Endothelial cell of umbilical vein (primary cell): ENCODE results near the gene AFG1L. TPM values are rescaled to one million over a fixed set of nuclear protein-coding genes. Genes with fewer than 3 reads are reported as not detected.

Experiments
- BruUV-seq: library from RNA; stranded (reverse); fragments of 400-500 nt; replicated peaks from 2 replicates; lab custom pipeline; 2021; lab: Mats Ljungman, UMichigan
- CTCF ChIA-PET: fragments of 300-600, 350-600 bp; sonication (Branson Sonifier 250); formaldehyde crosslinking; loops from one replicate; lab custom pipeline; 2021; ENCODE audit warnings: antibody characterized with exemption, inconsistent platforms; lab: Charles Lee
- POLR2A ChIA-PET: fragments of 300-600, 350-600 bp; sonication (Branson Sonifier 250); formaldehyde crosslinking; loops from one replicate; lab custom pipeline; 2021; ENCODE audit warnings: antibody characterized with exemption, inconsistent platforms; lab: Charles Lee
- DNase-seq: peaks from one replicate; pipeline ENCODE4 v3.0.0-alpha.2; 2011; ENCODE audit warnings: low read depth, low spot score
- FAIRE-seq: peaks from 2 replicates; lab custom pipeline; 2011; peaks lifted over from hg19 to GRCh38; lab: Jason Lieb, UNC
- H2AFZ ChIP-seq: 2 replicates; pipeline ENCODE4 v1.6.0; 2012; ENCODE audit warnings: low read depth, low read length, control low read depth, inconsistent platforms
- H3K27ac ChIP-seq: 2 replicates; pipeline ENCODE4 v1.5.1; 2011; ENCODE audit warnings: low read depth, mild to moderate bottlenecking, control low read depth, low read length, moderate library complexity; ENCODE audit not compliant: insufficient read depth
- H3K27me3 ChIP-seq, 2 experiments: 2 replicates each; pipeline versions ENCODE4 v1.6.0 to v1.6.1; 2011; ENCODE audit warnings: low read length in 2 of 2, mixed read lengths in 1 of 2; ENCODE audit not compliant: control insufficient read depth in 2 of 2, insufficient read depth in 2 of 2
- H3K36me3 ChIP-seq, 2 experiments: 2 replicates in 1 of 2; 3 replicates in 1 of 2; pipeline ENCODE4 v1.5.1; 2011; ENCODE audit warnings: low read length in 2 of 2, mild to moderate bottlenecking in 1 of 2, moderate library complexity in 1 of 2; ENCODE audit not compliant: control insufficient read depth in 2 of 2, insufficient read depth in 2 of 2; ENCODE audit errors: extremely low read depth in 1 of 2
- H3K4me1 ChIP-seq: 3 replicates; pipeline ENCODE4 v1.5.1; 2011; ENCODE audit warnings: mild to moderate bottlenecking, low read length; ENCODE audit not compliant: control insufficient read depth, insufficient read depth; ENCODE audit errors: extremely low read depth
- H3K4me2 ChIP-seq: 2 replicates; pipeline ENCODE4 v1.6.1; 2011; ENCODE audit warnings: low read length, control low read depth, mixed read lengths; ENCODE audit not compliant: insufficient read depth
- H3K4me3 ChIP-seq, 3 experiments: fragments of 200-600 bp in 1 of 3; sonication (generic), shearing (Covaris generic) in 1 of 3; replicated peaks in 1 of 3; 2 replicates each; pipeline ENCODE4 v1.5.1; 2011 to 2016; ENCODE audit warnings: control low read depth in 3 of 3, low read length in 3 of 3, mild to moderate bottlenecking in 2 of 3, inconsistent platforms in 1 of 3, low read depth in 1 of 3, moderate library complexity in 1 of 3; ENCODE audit not compliant: insufficient read depth in 1 of 3
- H3K79me2 ChIP-seq: 2 replicates; pipeline ENCODE4 v1.6.0; 2012; ENCODE audit warnings: low read length, inconsistent platforms; ENCODE audit not compliant: control insufficient read depth, insufficient read depth
- H3K9ac ChIP-seq: replicated peaks from 2 replicates; pipeline ENCODE3; 2011; ENCODE audit warnings: low read length, control low read depth; ENCODE audit not compliant: insufficient read depth; ENCODE audit errors: extremely low read depth
- H3K9me1 ChIP-seq: replicated peaks from 3 replicates; pipeline ENCODE4 v1.6.0; 2011; ENCODE audit warnings: mild to moderate bottlenecking, low read length; ENCODE audit not compliant: control insufficient read depth, insufficient read depth; ENCODE audit errors: extremely low read depth
- H3K9me3 ChIP-seq: replicated peaks from 2 replicates; pipeline ENCODE4 v1.5.1; 2012; ENCODE audit warnings: low read length, inconsistent platforms; ENCODE audit not compliant: control insufficient read depth, insufficient read depth
- H4K20me1 ChIP-seq: replicated peaks from 2 replicates; pipeline ENCODE3; 2011; ENCODE audit warnings: mild to moderate bottlenecking, low read length; ENCODE audit not compliant: control insufficient read depth, insufficient read depth; ENCODE audit errors: extremely low read depth
- EZH2 ChIP-seq: IDR thresholded peaks from 2 replicates; pipeline ENCODE4 v1.6.1; 2012; ENCODE audit warnings: borderline replicate concordance, low read depth, mild to moderate bottlenecking, moderate library complexity, low read length, inconsistent platforms; ENCODE audit not compliant: severe bottlenecking
- JUN ChIP-seq: IDR thresholded peaks from 2 replicates; pipeline ENCODE4 v1.6.1; 2011; ENCODE audit warnings: borderline replicate concordance, low read depth; ENCODE audit not compliant: insufficient read length, insufficient read depth
- MYC ChIP-seq: IDR thresholded peaks from one replicate; pipeline ENCODE4 v1.6.1; 2011; ENCODE audit warnings: mild to moderate bottlenecking, low read depth, low read length
- POLR2AphosphoS5 ChIP-seq: IDR thresholded peaks from 2 replicates; pipeline ENCODE4 v1.6.1; 2012; ENCODE audit warnings: low read depth, mild to moderate bottlenecking, control low read depth, low read length, moderate library complexity; ENCODE audit not compliant: insufficient read depth
- dilution Hi-C: fragments of 300-500 bp; cut with MboI; formaldehyde crosslinking; loops from one replicate; pipeline ENCODE4 v1.15.0; 2019; ENCODE audit warnings: low sequenced_read_pairs; ENCODE audit not compliant: extremely low pct_ligation_motif_present
- intact Hi-C: fragments of 100-400 bp; cut with micrococcal nuclease; formaldehyde crosslinking; loops from one replicate; pipeline ENCODE4 v1.10.0; 2022
- polyA plus RNA-seq, 4 experiments: library from polyadenylated mRNA; depleted of rRNA in 3 of 4; stranded (reverse) in 3 of 4; unstranded in 1 of 4; fragments of >200 nt; gene quantifications; 2 replicates each; pipeline versions ENCODE4 v1.2.1 to v1.2.3, GENCODE V29; 2011 to 2012; ENCODE audit warnings: missing spikeins in 1 of 4
- total RNA-seq: library from RNA; stranded (reverse); gene quantifications from 2 replicates; pipeline ENCODE4 v1.2.3, GENCODE V29; 2021
- TF ChIP-seq, protein P1 (sequence below): IDR thresholded peaks from 2 replicates; pipeline ENCODE4 v1.6.1; 2011; ENCODE audit not compliant: insufficient read depth, insufficient read length

AFG1L gene
- total and polyA plus RNA-seq, 2 donors (not counting 3 experiments of a cell fraction or from before 2014, with no cell fraction given): 1.0 to 6.2 TPM

DNA sequence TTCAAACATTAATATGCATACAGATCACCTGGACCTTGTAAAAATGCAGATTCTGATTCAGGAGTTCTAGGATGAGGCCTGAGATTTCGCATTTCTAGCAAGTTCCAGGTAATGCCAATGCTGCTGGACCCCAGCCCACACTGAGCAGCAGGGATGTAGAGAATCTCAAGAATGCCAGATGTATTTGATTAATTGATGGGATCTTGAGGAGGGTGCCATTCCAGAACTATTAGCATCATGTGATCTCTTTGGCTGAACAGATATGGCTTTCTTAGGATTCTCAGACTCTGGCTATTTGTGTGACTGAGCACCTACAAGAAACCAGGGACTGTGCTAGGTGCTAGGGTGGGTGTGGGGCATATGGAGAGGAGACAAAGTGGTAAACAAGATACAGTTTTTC is 17.6 kb upstream of the AFG1L start:
- dilution Hi-C loops: no loop called here
- TF ChIP-seq EZH2: no peak
- TF ChIP-seq, protein P1, sequence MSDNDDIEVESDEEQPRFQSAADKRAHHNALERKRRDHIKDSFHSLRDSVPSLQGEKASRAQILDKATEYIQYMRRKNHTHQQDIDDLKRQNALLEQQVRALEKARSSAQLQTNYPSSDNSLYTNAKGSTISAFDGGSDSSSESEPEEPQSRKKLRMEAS: no peak
- TF ChIP-seq POLR2AphosphoS5: no peak
- TF ChIP-seq MYC: no peak
- TF ChIP-seq JUN: no peak
- ChIA-PET CTCF (no interaction called here), POLR2A (no interaction called here)
- Histone ChIP-seq H3K4me1 (no peaks in the 10 kb centered on the region), H3K79me2 (no peaks in the 10 kb centered on the region), H2AFZ (no peak overlapping the region), H3K9ac (no peak overlapping the region), H3K27ac (no peak overlapping the region), H3K4me2 (no peak overlapping the region), H3K36me3 (no peaks in the 10 kb centered on the region), H3K4me3 (no peak overlapping the region), H4K20me1 (no peaks in the 10 kb centered on the region), H3K27me3 (no peaks in the 10 kb centered on the region), H3K9me3 (no peaks in the 10 kb centered on the region), H3K9me1 (no peaks in the 10 kb centered on the region)
- no peak for DNase-seq
- no TSS peak for BruUV-seq
- FAIRE-seq: no peak
- intact Hi-C loops: no loop called here

DNA sequence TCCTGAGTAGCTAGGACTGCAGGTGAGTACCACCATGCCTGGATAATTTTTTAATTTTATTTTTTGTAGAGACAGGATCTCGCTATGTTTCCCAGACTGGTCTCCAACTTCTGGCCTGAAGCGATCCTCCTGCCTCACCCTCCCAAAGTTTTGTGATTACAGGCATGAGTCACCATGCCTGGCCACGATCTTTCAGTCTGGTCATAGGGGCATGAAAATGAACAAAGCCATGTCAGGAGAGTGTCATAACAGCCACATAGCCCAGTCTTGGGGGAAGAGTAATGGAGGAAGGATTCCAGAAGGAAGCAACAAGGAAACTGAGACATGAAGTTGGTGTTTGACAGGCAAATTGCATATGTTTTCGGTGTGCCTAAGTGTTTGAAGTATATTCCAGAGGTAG is 17.0 kb upstream of the AFG1L start:
- ChIA-PET CTCF (interaction anchor here (3.3 kb wide), 1 partner anchor 214 kb away, joined by 10 read pairs; no protein-coding TSS in a partner anchor), POLR2A (no interaction called here)
- Histone ChIP-seq H3K9me3 (no peaks in the 10 kb centered on the region), H3K9me1 (no peaks in the 10 kb centered on the region), H2AFZ (no peak overlapping the region), H3K9ac (no peak overlapping the region), H3K27ac (no peak overlapping the region), H4K20me1 (no peaks in the 10 kb centered on the region), H3K27me3 (no peaks in the 10 kb centered on the region), H3K4me2 (no peak overlapping the region), H3K36me3 (no peaks in the 10 kb centered on the region), H3K79me2 (no peaks in the 10 kb centered on the region), H3K4me3 (no peak overlapping the region), H3K4me1 (no peaks in the 10 kb centered on the region)
- intact Hi-C loops: no loop called here
- TF ChIP-seq POLR2AphosphoS5: no peak
- FAIRE-seq: no peak
- dilution Hi-C loops: no loop called here
- no peak for DNase-seq
- BruUV-seq: no TSS peak
